ENCODE measurements around the gene PPP1R26.

PPP1R26 gene

DNA sequence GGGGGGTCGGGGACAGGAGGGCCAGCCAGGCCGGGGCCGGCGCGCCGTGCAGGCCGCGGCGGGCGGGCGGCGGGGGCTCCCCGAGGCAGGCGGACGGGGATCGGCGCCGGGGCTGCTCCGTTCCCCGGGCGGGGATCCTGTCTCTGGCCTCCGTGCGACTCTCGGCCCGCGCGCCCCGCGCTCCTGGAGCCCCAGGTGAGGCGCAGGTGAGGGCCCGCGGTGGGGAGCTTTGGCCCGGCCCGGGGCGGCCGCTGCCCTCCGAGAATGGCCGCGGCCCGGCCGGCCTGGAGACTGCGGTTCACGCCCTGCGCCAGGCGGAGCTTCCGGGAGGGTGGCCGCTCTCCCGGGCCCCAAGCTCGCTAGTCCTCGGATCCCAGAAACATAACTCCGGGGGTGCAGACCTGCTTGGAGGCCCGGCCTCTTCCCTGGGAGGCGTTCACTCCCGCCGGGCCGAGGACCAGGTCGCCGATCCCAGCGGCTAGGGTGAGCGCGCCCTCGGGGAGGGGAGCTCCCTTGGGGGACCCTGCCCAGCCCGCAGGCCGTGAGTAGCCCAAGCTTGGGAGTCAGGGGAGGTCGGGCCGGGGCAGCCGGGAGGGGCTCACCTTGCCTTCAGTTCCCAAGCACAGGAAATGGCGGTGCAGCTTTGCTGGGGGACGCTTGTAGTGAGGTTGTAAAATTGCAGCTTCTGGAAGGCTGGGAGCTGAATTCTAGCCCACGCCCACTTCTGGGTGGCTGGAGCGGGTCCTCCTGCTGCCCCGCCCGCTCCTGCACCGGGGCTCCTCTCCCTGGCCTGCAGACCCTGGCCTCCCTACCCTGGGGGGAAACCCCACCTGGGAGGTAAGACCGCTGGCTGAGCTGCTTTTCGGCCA is 723 bp downstream of the PPP1R26 start:
- peak; percentile 45 for ATAC-seq
- H3K27ac Mint-ChIP-seq, result no peak overlapping the region
- H3K27me3 Mint-ChIP-seq, result peaks cover 23% of the 10 kb centered on the region
- H3K4me1 Mint-ChIP-seq, result peaks cover 10% of the 10 kb centered on the region
- peak overlapping the region; percentile 51 for H3K4me3 Mint-ChIP-seq
- H3K36me3 Mint-ChIP-seq, result peaks cover 12% of the 10 kb centered on the region
- no peaks in the 10 kb centered on the region for H3K9me3 Mint-ChIP-seq

GRCh38 chr9:135480940-135481310 is 1.3 kb downstream of the PPP1R26 start:
- peaks cover 22% of the 10 kb centered on the region for H3K27me3 Mint-ChIP-seq
- H3K9me3 Mint-ChIP-seq, result no peaks in the 10 kb centered on the region

GRCh38 chr9:135482015-135482754 is 2.6 kb downstream of the PPP1R26 start:
- Mint-ChIP-seq H3K4me3 (no peak overlapping the region), H3K4me1 (peaks cover 10% of the 10 kb centered on the region), H3K9me3 (no peaks in the 10 kb centered on the region), H3K27ac (no peak overlapping the region), H3K27me3 (peaks cover 29% of the 10 kb centered on the region), H3K36me3 (peaks cover 25% of the 10 kb centered on the region)
- no peak for ATAC-seq

More at GRCh38 chr9:135480940-135481310, 1.3 kb downstream of the PPP1R26 start:
- Mint-ChIP-seq H3K4me1 (peaks cover 10% of the 10 kb centered on the region), H3K36me3 (peaks cover 15% of the 10 kb centered on the region), H3K27ac (no peak overlapping the region), H3K4me3 (peak overlapping the region; percentile 51)
- ATAC-seq, result no peak

DNA sequence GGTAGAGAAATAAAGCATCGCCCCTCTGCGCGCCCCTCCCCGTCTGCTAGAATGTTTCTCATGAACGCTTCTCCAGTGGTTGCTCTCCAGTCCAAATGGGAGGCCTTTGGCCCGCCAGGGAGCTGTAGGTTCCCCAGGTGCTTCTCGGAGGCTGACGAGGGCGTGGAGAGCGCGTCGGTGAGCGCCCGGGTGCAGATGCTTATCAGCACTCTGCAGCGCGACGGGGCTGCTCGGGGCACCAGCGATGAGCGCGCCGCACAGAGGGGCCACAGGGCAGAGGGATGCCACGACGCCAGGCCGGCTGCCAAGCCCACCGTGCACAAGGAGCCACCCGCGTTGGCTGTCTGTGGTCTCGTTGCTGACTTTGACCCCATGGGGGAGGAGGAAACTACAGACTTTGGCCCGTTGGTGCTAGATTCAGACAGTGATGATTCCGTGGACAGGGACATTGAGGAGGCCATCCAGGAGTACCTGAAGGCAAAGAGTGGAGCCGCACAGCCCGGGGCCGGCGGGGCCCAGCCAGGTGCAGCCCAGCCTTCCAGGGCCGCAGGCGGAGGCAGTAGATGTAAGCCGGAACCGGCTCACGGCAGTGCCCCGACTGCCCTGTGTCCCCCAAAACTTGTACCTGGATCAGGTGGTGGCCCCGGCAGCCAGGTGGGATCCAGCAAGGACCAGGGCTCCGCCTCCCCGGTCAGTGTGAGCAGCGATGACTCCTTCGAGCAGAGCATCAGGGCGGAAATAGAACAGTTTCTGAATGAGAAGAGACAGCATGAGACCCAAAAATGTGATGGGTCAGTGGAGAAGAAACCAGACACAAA is 5.1 kb downstream of the PPP1R26 start:
- no peak overlapping the region for H3K27ac Mint-ChIP-seq
- H3K4me3 Mint-ChIP-seq, result no peak overlapping the region
- no peak for ATAC-seq
- H3K9me3 Mint-ChIP-seq, result no peaks in the 10 kb centered on the region
- peaks cover 22% of the 10 kb centered on the region for H3K27me3 Mint-ChIP-seq
- peaks cover 25% of the 10 kb centered on the region for H3K36me3 Mint-ChIP-seq
- H3K4me1 Mint-ChIP-seq, result peaks cover 4% of the 10 kb centered on the region

GRCh38 chr9:135485385-135485784 is 5.8 kb downstream of the PPP1R26 start:
- Mint-ChIP-seq H3K27ac (no peak overlapping the region), H3K9me3 (no peaks in the 10 kb centered on the region), H3K27me3 (peaks cover 22% of the 10 kb centered on the region), H3K4me3 (no peak overlapping the region), H3K4me1 (peaks cover 4% of the 10 kb centered on the region), H3K36me3 (peaks cover 25% of the 10 kb centered on the region)
- ATAC-seq, result no peak

DNA sequence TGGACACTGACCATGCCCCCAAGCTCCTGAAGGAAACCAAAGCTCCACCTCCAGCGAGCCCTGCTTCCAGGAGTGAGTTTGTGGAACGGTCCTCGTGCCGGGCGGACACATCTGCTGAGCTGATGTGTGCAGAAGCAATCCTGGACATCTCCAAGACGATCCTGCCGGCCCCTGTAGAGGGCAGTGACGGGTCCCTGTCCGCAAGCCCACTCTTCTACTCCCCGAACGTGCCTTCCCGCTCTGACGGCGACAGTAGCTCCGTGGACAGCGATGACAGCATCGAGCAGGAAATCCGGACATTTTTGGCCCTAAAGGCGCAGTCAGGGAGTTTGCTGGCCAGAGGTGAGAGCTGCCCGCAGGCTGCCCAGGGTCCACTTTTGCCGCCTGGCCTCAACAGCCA is 6.2 kb downstream of the PPP1R26 start:
- H3K9me3 Mint-ChIP-seq, result no peaks in the 10 kb centered on the region
- H3K27ac Mint-ChIP-seq, result no peak overlapping the region
- peaks cover 22% of the 10 kb centered on the region for H3K27me3 Mint-ChIP-seq
- no peak for ATAC-seq
- H3K4me1 Mint-ChIP-seq, result no peaks in the 10 kb centered on the region
- H3K4me3 Mint-ChIP-seq, result no peak overlapping the region
- H3K36me3 Mint-ChIP-seq, result peaks cover 25% of the 10 kb centered on the region

DNA sequence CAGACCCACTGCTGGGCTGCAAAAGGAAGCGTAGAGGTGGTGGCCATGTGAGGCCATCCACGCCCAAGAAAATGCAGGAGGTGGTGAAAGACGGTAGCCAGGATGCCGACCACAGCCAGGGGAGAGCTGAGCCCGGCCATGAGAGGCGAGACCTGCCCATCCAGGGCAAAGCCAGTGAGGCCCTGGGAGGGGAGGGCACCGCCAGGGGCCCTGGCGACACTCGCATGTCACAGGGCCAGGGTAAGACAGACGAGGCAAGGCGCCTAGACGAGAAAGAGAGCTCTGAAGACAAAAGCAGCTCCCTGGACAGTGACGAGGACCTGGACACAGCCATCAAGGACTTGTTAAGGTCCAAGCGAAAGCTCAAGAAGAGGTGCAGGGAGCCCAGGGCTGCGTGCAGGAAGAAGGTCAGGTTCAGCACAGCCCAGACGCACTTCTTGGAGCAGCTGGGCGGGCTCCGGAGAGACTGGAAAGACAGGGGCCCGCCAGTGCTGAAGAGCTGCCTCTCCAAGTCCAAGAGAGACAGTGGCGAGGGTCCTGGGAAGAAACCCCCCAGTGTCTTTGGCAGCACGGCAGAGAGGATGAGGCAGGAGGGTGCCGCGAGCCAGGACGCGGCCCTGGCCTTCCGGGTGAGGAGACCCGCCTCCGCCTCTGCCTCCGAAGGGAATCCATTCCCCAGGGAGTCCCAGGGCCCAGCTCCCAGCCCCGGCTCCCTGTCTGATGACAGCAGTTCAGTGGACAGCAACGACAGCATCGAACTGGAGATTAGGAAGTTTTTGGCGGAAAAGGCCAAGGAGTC is 6.9 kb downstream of the PPP1R26 start:
- Mint-ChIP-seq H3K4me3 (no peak overlapping the region), H3K27me3 (peaks cover 22% of the 10 kb centered on the region), H3K9me3 (no peaks in the 10 kb centered on the region), H3K36me3 (peaks cover 25% of the 10 kb centered on the region), H3K27ac (no peak overlapping the region), H3K4me1 (no peaks in the 10 kb centered on the region)
- no peak for ATAC-seq

GRCh38 chr9:135487281-135488012 is 7.9 kb downstream of the PPP1R26 start:
- H3K9me3 Mint-ChIP-seq, result no peaks in the 10 kb centered on the region
- no peak overlapping the region for H3K27ac Mint-ChIP-seq
- H3K4me3 Mint-ChIP-seq, result no peak overlapping the region
- ATAC-seq, result no peak
- H3K36me3 Mint-ChIP-seq, result peaks cover 25% of the 10 kb centered on the region
- H3K27me3 Mint-ChIP-seq, result peaks cover 22% of the 10 kb centered on the region
- H3K4me1 Mint-ChIP-seq, result no peaks in the 10 kb centered on the region

GRCh38 chr9:135488013-135488330 is 8.4 kb downstream of the PPP1R26 start:
- no peak overlapping the region for H3K4me3 Mint-ChIP-seq
- no peaks in the 10 kb centered on the region for H3K9me3 Mint-ChIP-seq
- no peak for ATAC-seq
- H3K36me3 Mint-ChIP-seq, result peaks cover 25% of the 10 kb centered on the region
- H3K27me3 Mint-ChIP-seq, result peaks cover 22% of the 10 kb centered on the region
- H3K4me1 Mint-ChIP-seq, result no peaks in the 10 kb centered on the region
- no peak overlapping the region for H3K27ac Mint-ChIP-seq

DNA sequence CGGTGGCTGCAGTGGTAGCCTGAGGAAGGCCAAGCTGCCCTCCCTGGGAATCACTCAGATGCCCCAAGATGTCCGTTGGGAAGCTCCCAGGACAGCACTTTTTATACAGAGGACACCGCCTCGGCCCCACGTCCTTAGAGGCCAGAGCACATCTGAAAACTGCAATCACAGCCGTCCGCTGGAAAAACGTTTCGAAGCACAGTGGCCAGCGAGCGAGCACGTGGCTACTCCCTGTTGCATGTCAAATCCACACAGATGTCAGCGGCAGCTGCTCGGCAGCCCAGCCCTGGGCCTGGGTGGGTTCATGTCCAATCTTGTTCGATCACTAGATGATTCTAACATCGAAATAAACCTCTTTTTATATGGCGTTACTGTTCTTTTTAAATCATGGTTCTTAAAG is 8.9 kb downstream of the PPP1R26 start:
- Mint-ChIP-seq H3K4me1 (no peaks in the 10 kb centered on the region), H3K27ac (no peak overlapping the region), H3K27me3 (peaks cover 22% of the 10 kb centered on the region), H3K9me3 (no peaks in the 10 kb centered on the region), H3K4me3 (no peak overlapping the region), H3K36me3 (peaks cover 25% of the 10 kb centered on the region)
- no peak for ATAC-seq

GRCh38 chr9:135489188-135489906 is 9.8 kb downstream of the PPP1R26 start:
- no peak overlapping the region for H3K4me3 Mint-ChIP-seq
- ATAC-seq, result no peak
- no peaks in the 10 kb centered on the region for H3K4me1 Mint-ChIP-seq
- H3K9me3 Mint-ChIP-seq, result no peaks in the 10 kb centered on the region
- H3K27ac Mint-ChIP-seq, result no peak overlapping the region
- peaks cover 22% of the 10 kb centered on the region for H3K27me3 Mint-ChIP-seq
- H3K36me3 Mint-ChIP-seq, result peaks cover 23% of the 10 kb centered on the region

GRCh38 chr9:135490166-135490870 is 10.7 kb downstream of the PPP1R26 start:
- Mint-ChIP-seq H3K27me3 (peaks cover 14% of the 10 kb centered on the region), H3K4me3 (no peak overlapping the region), H3K4me1 (no peaks in the 10 kb centered on the region), H3K36me3 (peaks cover 13% of the 10 kb centered on the region), H3K27ac (no peak overlapping the region), H3K9me3 (no peaks in the 10 kb centered on the region)
- ATAC-seq, result no peak

DNA sequence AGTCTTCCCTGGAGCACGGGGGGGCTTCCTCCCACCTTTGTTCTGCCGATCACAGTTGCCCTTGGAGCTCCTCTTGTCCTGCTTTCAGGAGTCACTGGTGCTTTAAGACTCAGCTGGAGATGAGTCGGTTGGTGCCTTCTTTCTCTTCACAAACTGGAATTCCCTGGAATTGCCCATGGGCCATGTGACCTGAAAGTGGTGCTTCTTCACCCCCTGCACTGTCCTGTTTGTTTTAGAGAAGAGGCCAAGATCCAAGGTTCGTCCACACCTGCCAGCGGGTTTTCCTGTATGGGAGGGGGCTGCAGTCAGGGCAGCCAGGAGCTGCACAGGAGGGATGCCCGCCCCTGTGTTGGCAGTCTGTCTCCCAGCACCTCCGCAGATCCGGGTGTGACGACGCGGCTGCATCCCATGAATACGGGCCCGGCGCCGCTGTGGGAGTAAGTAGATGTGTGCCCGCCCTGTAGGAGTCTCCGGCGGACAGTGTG is 11.4 kb downstream of the PPP1R26 start:
- Mint-ChIP-seq H3K4me3 (no peak overlapping the region), H3K4me1 (no peaks in the 10 kb centered on the region), H3K27me3 (peaks cover 8% of the 10 kb centered on the region), H3K27ac (no peak overlapping the region), H3K9me3 (no peaks in the 10 kb centered on the region), H3K36me3 (peaks cover 9% of the 10 kb centered on the region)
- ATAC-seq, result no peak

Measured in stimulated activated memory B cell treated with anti-CD40 and anti-IgM and Interleukin-4, amounts not matched to agents 10 μg/mL and 1 μg/mL and 100 μg/mL, for 72 hours (primary cell).